ENCODE measurements around the gene FLNC. TPM values are rescaled to one million over a fixed set of nuclear protein-coding genes. Genes with fewer than 3 reads are reported as not detected.

The FLNC gene
- total RNA-seq, 4 donors from 2014 or later, result 3.8 to 5.1 (median 4.3) TPM

DNA sequence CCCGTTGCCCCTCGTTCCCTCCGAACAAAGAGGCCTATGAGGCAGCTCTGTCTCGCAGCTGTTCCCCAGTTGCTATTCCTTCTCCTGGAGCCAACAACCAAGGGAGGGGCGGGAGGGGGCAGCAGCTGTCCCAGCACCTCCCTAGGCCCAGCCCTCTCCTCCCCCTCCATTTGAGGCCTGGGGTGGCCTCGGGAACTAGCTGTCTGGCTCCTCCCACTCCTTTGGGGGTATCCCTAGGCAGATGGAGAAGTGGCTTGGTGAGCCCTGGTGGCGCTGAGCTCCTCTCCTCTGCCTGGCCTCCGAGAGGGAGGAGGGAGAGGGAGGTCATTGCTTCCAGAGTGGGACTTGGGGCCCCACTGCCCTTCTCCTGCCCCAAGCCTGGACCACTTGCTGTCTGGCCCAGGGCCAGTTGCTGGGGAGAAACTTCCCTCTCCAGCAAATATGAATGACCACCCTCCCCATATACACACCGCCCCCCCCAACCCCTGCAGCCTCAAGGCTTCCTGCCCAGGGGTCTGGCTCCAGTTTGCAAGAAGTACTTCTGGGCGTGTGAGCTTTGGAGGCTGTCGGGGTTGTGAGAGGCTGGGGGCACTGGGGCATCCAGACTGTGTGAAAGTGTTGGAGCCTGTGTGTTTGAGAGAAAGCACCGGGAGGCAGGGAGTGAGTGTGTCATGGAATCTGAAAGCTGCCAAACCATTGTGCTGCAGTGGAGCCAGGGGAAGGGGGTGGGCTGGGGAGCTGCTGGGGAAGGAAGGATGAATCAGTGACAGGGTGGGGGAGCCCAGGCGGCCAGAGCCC lies 3.1 kb downstream of the FLNC start:
- H3K4me1 ChIP-seq, result peaks cover 54% of the 10 kb centered on the region
- H3K4me3 ChIP-seq, result peak overlapping the region; percentile 50
- H3K36me3 ChIP-seq, result peaks cover 2% of the 10 kb centered on the region
- TF ChIP-seq CTCF (IDR thresholded peaks at IDR 0.05) (no peak), EP300 (IDR thresholded peaks at IDR 0.05) (no peak), POLR2A (IDR thresholded peaks at IDR 0.05) (no peak), POLR2AphosphoS5 (IDR thresholded peaks at IDR 0.05) (no peak)
- peaks cover 20% of the 10 kb centered on the region for H3K27me3 ChIP-seq
- peak overlapping the region; percentile 59 for H3K27ac ChIP-seq
- 13% methylated on average over 12 of the region's 13 CpGs for WGBS
- DNase-seq (ENCODE audit: low spot score in 2 of 2), result peak in 1 of 2 donors; percentile 86
- H3K9me3 ChIP-seq, result no peaks in the 10 kb centered on the region

GRCh38 chr7:128833946-128834325 lies 3.7 kb downstream of the FLNC start:
- Histone ChIP-seq H3K4me1 (peaks cover 54% of the 10 kb centered on the region), H3K27ac (peak overlapping the region; percentile 10), H3K4me3 (no peak overlapping the region), H3K27me3 (peaks cover 20% of the 10 kb centered on the region), H3K9me3 (no peaks in the 10 kb centered on the region), H3K36me3 (peaks cover 8% of the 10 kb centered on the region)
- 15% methylated on average over 4 of the region's 4 CpGs for WGBS
- TF ChIP-seq CTCF (IDR thresholded peaks at IDR 0.05) (no peak), POLR2A (IDR thresholded peaks at IDR 0.05) (no peak), POLR2AphosphoS5 (IDR thresholded peaks at IDR 0.05) (no peak), EP300 (IDR thresholded peaks at IDR 0.05) (no peak)
- no peak for DNase-seq (ENCODE audit: low spot score in 2 of 2)

GRCh38 chr7:128835231-128835751 lies 5.1 kb downstream of the FLNC start:
- Histone ChIP-seq H3K4me3 (no peak overlapping the region), H3K36me3 (peaks cover 8% of the 10 kb centered on the region), H3K4me1 (peaks cover 46% of the 10 kb centered on the region), H3K9me3 (no peaks in the 10 kb centered on the region), H3K27ac (no peak overlapping the region), H3K27me3 (peaks cover 12% of the 10 kb centered on the region)
- 93% methylated on average over 8 of the region's 16 CpGs for WGBS
- no peak for TF ChIP-seq CTCF (IDR thresholded peaks at IDR 0.05)
- no peak for TF ChIP-seq EP300 (IDR thresholded peaks at IDR 0.05)
- TF ChIP-seq POLR2AphosphoS5 (IDR thresholded peaks at IDR 0.05), result no peak
- no peak for TF ChIP-seq POLR2A (IDR thresholded peaks at IDR 0.05)
- DNase-seq (ENCODE audit: low spot score in 2 of 2), result peak in 1 of 2 donors; percentile 63

- WGBS, result 74% methylated on average over 7 of the region's 14 CpGs
Measured at GRCh38 chr7:128835790-128836641, 5.8 kb downstream of the FLNC start.

More at GRCh38 chr7:128835790-128836641, 5.8 kb downstream of the FLNC start:
- H3K9me3 ChIP-seq, result no peaks in the 10 kb centered on the region
- peaks cover 8% of the 10 kb centered on the region for H3K36me3 ChIP-seq
- TF ChIP-seq POLR2A (IDR thresholded peaks at IDR 0.05) (no peak), EP300 (IDR thresholded peaks at IDR 0.05) (no peak), CTCF (IDR thresholded peaks at IDR 0.05) (no peak)
- H3K4me3 ChIP-seq, result no peak overlapping the region
- no peak overlapping the region for H3K27ac ChIP-seq
- H3K4me1 ChIP-seq, result peaks cover 39% of the 10 kb centered on the region
- DNase-seq (ENCODE audit: low spot score in 2 of 2), result peak in 1 of 2 donors; percentile 61
- peaks cover 5% of the 10 kb centered on the region for H3K27me3 ChIP-seq

Measured in suprapubic skin (tissue), 4 donors.